GM19238 (cell line): ENCODE results near the gene C2CD3.
"Not testable (repeated sequence)": the region's sequence is repeated elsewhere in the genome, so short reads cannot be mapped to it uniquely, and the experiment has no call there.

Experiments used
- DNase-seq: peaks from one replicate; pipeline ENCODE4 v3.0.0; 2011; ENCODE audit warnings: low spot score; ENCODE audit not compliant: insufficient read length

C2CD3 gene

GRCh38 chr11:74162681-74163467, 7.9 kb downstream of the C2CD3 start:
- DNase-seq: no peak

GRCh38 chr11:74159642-74160041, 11.2 kb downstream of the C2CD3 start:
- DNase-seq: no peak

- no peak for DNase-seq
Observed at GRCh38 chr11:74157169-74157568, 13.6 kb downstream of the C2CD3 start.

- DNase-seq: no peak
Observed at GRCh38 chr11:74154620-74155281, 16.1 kb downstream of the C2CD3 start.

GRCh38 chr11:74153224-74153623, 17.6 kb downstream of the C2CD3 start:
- no peak for DNase-seq

- no peak for DNase-seq
Observed at GRCh38 chr11:74147199-74147929, 23.4 kb downstream of the C2CD3 start.

GRCh38 chr11:74144592-74144991, 26.2 kb downstream of the C2CD3 start:
- no peak for DNase-seq

- no peak for DNase-seq
Observed at GRCh38 chr11:74142624-74143023, 28.2 kb downstream of the C2CD3 start.

GRCh38 chr11:74141908-74142307, 28.9 kb downstream of the C2CD3 start:
- DNase-seq: no peak

GRCh38 chr11:74141241-74141695, 29.5 kb downstream of the C2CD3 start:
- no peak for DNase-seq

- not testable (repeated sequence) for DNase-seq
Observed at GRCh38 chr11:74139919-74140431, 30.8 kb downstream of the C2CD3 start.

GRCh38 chr11:74139151-74139918, 31.5 kb downstream of the C2CD3 start:
- DNase-seq: no peak

- no peak for DNase-seq
Observed at GRCh38 chr11:74138572-74138971, 32.2 kb downstream of the C2CD3 start.

GRCh38 chr11:74138021-74138420, 32.8 kb downstream of the C2CD3 start:
- DNase-seq: no peak

GRCh38 chr11:74135127-74135840, 35.5 kb downstream of the C2CD3 start:
- DNase-seq: no peak

- no peak for DNase-seq
Observed at GRCh38 chr11:74134661-74135060, 36.1 kb downstream of the C2CD3 start.

GRCh38 chr11:74133436-74133835, 37.4 kb downstream of the C2CD3 start:
- no peak for DNase-seq

- DNase-seq: no peak
Observed at GRCh38 chr11:74132833-74133232, 38.0 kb downstream of the C2CD3 start.

GRCh38 chr11:74129121-74129520, 41.7 kb downstream of the C2CD3 start:
- not testable (repeated sequence) for DNase-seq

GRCh38 chr11:74123008-74123448, 47.8 kb downstream of the C2CD3 start:
- DNase-seq: no peak
